GM21737 (cell line): ENCODE data around the gene MYCBPAP.

ENCODE experiments used
- ATAC-seq: cut with Tn5 transposase; IDR thresholded peaks from one replicate; pipeline ENCODE4 v1.9.1; 2021; ENCODE audit warnings: mild to moderate bottlenecking, moderate library complexity; ENCODE audit not compliant: unreplicated experiment

The MYCBPAP gene

GRCh38 chr17:50507871-50508572 is at the start of gene MYCBPAP:
Gene MYCBPAP, plus strand, starts transcription at chr17:50508439. Its CDS starts 236 bp downstream, at chr17:50508675.
- ATAC-seq, result no peak

GRCh38 chr17:50458701-50459676 is 49.2 kb upstream of the MYCBPAP start:
- no peak for ATAC-seq

GRCh38 chr17:50459756-50460155 is 48.5 kb upstream of the MYCBPAP start:
- ATAC-seq, result no peak

- no peak for ATAC-seq
These were observed 47.3 kb upstream of the MYCBPAP start for GRCh38 chr17:50460831-50461526.

- no peak for ATAC-seq
These were observed 46.6 kb upstream of the MYCBPAP start for GRCh38 chr17:50461550-50462132.

GRCh38 chr17:50462446-50462845 is 45.8 kb upstream of the MYCBPAP start:
- no peak for ATAC-seq

GRCh38 chr17:50464121-50464520 is 44.1 kb upstream of the MYCBPAP start:
- ATAC-seq, result no peak

- ATAC-seq, result no peak
These were observed 43.5 kb upstream of the MYCBPAP start for GRCh38 chr17:50464736-50465135.

- no peak for ATAC-seq
These were observed 43.1 kb upstream of the MYCBPAP start for GRCh38 chr17:50465171-50465570.

GRCh38 chr17:50465635-50466034 is 42.6 kb upstream of the MYCBPAP start:
- no peak for ATAC-seq

- no peak for ATAC-seq
These were observed 41.7 kb upstream of the MYCBPAP start for GRCh38 chr17:50466371-50467113.

GRCh38 chr17:50467114-50467854 is 41.0 kb upstream of the MYCBPAP start:
- no peak for ATAC-seq

- no peak for ATAC-seq
These were observed 40.4 kb upstream of the MYCBPAP start for GRCh38 chr17:50467855-50468303.

GRCh38 chr17:50468304-50469207 is 39.7 kb upstream of the MYCBPAP start, which contains the start of gene CHAD:
Gene CHAD, minus strand, starts transcription at chr17:50468880. Its CDS starts 67 bp downstream, at chr17:50468813.
- no peak for ATAC-seq

- no peak for ATAC-seq
These were observed 39.0 kb upstream of the MYCBPAP start for GRCh38 chr17:50469208-50469605.

GRCh38 chr17:50469671-50470305 is 38.5 kb upstream of the MYCBPAP start:
- no peak for ATAC-seq

- no peak for ATAC-seq
These were observed 37.8 kb upstream of the MYCBPAP start for GRCh38 chr17:50470426-50470825.
